Renal cortex interstitium (tissue), 15 donors: ENCODE data around the gene BAZ2A. TPM values are rescaled to one million over a fixed set of nuclear protein-coding genes. Genes with fewer than 3 reads are reported as not detected.
"Not testable (repeated sequence)": the region's sequence is repeated elsewhere in the genome, so short reads cannot be mapped to it uniquely, and the experiment has no call there.

ENCODE experiments used
- DNase-seq, 11 donors: peaks; one replicate each; pipeline ENCODE4 v3.0.0-alpha.2; 2013; ENCODE audit warnings: low read depth in 9 of 11, low spot score in 4 of 11; ENCODE audit errors: extremely low read depth in 1 of 11
- long read RNA-seq, 16 experiments: transcript quantifications; one replicate each; lab custom pipeline, GENCODE V29; 2026
- polyA plus RNA-seq, 3 donors: library from polyadenylated mRNA; unstranded; fragments of 120-200 nt; gene quantifications; one replicate each; pipeline ENCODE4 v1.2.1, GENCODE V29; 2013; ENCODE audit not compliant: insufficient read length in 3 of 3

BAZ2A gene
- 100 to 1,000 TPM in 1 of 3 donors, 10 to 100 TPM in 2; 79.3 to 104 (median 88.5) TPM for polyA plus RNA-seq
- long read RNA-seq, donor 1, partial matches to known transcripts = 6 of 8 reads
- long read RNA-seq, donor 1, other reads (novel, unspliced or antisense) = 0 of 8 reads
- long read RNA-seq, donor 2, partial matches to known transcripts = 16 of 17 reads
- long read RNA-seq, donor 2, other reads (novel, unspliced or antisense) = 0 of 17 reads
- long read RNA-seq, donor 3, partial matches to known transcripts = 12 of 13 reads
- long read RNA-seq, donor 3, other reads (novel, unspliced or antisense) = 0 of 13 reads
- long read RNA-seq, donor 4, partial matches to known transcripts = 13 of 14 reads
- long read RNA-seq, donor 4, other reads (novel, unspliced or antisense) = 0 of 14 reads
- long read RNA-seq, donor 5 = 0 reads
- long read RNA-seq, donor 6, partial matches to known transcripts = 30 of 31 reads
- long read RNA-seq, donor 6, other reads (novel, unspliced or antisense) = 0 of 31 reads
- long read RNA-seq, donor 7, partial matches to known transcripts = 12 of 13 reads
- long read RNA-seq, donor 7, other reads (novel, unspliced or antisense) = 0 of 13 reads
- long read RNA-seq, donor 8, full-length matches to known transcripts = 5 of 153 reads
- long read RNA-seq, donor 8, partial matches to known transcripts = 148 of 153 reads
- long read RNA-seq, donor 8, other reads (novel, unspliced or antisense) = 0 of 153 reads
- long read RNA-seq, donor 9, partial matches to known transcripts = 11 of 13 reads
- long read RNA-seq, donor 9, other reads (novel, unspliced or antisense) = 0 of 13 reads
- long read RNA-seq, donor 10, partial matches to known transcripts = 6 of 8 reads
- long read RNA-seq, donor 10, other reads (novel, unspliced or antisense) = 0 of 8 reads
- long read RNA-seq, donor 11, partial matches to known transcripts = 5 of 5 reads
- long read RNA-seq, donor 11, other reads (novel, unspliced or antisense) = 0 of 5 reads
- long read RNA-seq, donor 12 = 0 reads
- long read RNA-seq, donor 13 = 0 reads
- long read RNA-seq, donor 14 = 0 reads
- long read RNA-seq, donor 15, full-length matches to known transcripts = 1 of 11 reads
- long read RNA-seq, donor 15, partial matches to known transcripts = 10 of 11 reads
- long read RNA-seq, donor 15, other reads (novel, unspliced or antisense) = 0 of 11 reads
- long read RNA-seq, donor 16, partial matches to known transcripts = 37 of 41 reads
- long read RNA-seq, donor 16, other reads (novel, unspliced or antisense) = 0 of 41 reads

GRCh38 chr12:56630180-56630632 is at the start of gene BAZ2A:
Gene BAZ2A (minus strand): TSS chr12:56630326. CDS start chr12:56617530, 12,796 bp downstream.
- DNase-seq = peak in 9 of 11 donors; percentile 74 to 90 (median 86)

DNA sequence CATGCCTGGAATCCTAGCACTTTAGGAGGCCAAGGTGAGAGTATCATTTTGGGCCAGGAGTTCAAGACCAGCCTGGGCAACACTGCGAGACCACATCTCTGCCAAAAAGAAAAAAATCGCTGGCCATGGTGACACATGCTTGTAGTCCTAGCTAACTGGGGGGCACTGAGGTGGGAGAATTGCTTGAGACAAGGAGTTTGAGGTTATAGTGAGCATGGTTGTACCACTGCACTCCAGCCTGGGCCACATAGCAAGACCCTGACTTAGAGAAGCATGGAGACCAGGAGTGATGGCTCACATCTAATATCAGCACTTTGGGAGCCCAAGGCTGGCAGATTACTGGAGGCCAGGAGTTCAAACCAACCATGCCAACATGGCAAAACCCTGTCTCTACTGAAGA is 48.7 kb upstream of the BAZ2A start:
- DNase-seq = no peak

DNA sequence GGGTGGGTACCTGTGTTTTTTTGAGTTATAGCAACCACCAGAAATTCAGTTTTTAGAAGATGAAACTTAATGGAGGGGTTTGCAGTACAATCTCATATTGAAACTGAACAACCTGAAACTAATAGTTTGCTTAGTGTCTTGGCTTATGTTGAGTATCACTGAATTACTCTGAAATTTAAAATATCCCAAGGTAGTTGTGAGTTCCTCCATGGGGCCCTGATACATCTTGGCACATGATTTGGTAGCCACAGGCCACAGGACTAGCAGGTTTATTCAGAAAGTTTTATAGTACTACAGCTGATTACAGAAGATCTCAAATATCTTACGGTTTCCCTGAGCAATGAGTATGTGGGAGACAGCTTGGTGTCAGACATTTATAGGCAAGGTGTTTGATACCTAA is 47.6 kb upstream of the BAZ2A start:
- DNase-seq = no peak

GRCh38 chr12:56676851-56677580 is 46.9 kb upstream of the BAZ2A start:
- no peak for DNase-seq

DNA sequence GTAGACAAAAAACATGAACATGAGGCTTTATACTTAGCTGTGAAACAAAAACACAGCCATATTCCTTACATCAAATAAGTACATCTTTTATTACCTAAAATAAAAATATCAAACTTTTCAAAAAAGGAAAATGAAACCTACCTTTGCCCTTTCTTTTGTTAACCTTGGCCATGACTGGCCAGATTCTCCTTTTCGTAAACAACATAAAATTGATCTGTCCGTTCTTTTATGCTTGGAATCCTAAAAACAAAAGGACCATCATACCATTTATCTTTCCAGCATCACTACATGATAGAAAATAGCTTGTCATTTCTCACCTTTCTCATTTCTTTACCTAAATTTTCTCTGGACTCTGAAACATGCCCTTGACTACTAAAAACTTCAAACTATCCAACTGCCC is 41.5 kb upstream of the BAZ2A start:
- no peak for DNase-seq

DNA sequence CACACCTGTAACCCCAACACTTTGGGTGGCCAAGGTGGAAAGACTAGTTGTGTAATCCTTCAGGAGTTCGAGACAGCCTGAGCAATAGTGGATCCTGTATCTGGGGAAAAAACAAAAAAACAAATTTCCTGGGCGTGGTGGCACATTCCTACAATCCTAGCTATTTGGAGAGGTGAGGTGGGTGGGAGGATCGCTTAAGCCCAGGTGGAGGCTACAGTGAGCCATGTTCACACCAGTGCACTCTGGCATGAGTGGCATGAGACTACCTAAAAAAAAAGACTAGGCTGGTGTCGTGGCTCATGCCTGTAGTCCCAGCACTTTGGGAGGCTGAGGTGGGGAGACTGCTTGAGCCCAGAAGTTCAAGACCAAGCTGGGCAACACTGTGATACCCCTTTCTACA is 40.7 kb upstream of the BAZ2A start:
- no peak for DNase-seq

DNA sequence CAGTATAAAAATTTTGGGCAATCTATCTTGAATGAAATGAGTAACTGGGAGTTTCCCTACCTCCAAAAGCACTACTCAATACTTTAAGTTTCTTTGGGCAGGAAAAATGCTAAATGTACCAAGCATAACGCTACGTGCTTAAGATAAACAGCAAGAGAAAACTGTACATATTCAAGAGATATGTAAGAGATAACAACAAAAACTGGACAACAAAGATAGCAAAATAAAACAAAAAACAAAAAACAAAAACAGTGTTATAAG is 38.0 kb upstream of the BAZ2A start:
- no peak for DNase-seq

DNA sequence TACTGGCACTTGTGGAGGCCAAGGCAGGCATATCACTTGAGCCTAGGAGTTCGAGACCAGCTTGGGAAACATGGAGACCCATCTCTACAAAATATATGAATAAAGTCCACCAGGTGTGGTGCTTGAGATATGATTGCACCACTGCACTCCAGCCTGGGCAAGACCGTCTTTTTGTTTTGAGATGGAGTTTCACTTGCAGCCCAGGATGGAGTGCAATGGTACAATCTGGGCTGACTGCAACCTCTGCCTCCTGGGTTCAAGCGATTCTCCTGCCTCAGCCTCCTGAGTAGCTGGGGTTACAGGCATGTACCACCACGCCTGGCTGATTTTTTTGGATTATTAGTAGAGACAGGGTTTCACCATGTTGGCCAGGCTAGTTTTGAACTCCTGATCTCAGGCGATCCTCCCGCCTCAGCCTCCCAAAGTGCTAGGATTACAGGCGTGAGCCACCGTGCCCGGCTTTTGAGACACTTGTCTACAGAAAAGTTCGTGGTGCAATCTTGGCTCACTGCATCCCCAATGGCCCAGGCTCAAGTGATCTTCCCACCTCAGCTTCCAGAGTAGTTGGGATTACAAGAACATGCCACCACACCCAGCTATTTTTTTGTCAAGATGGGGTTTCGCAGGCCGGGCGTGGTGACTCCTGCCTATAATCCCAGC is 32.0 kb upstream of the BAZ2A start:
- no peak for DNase-seq

- DNase-seq = no peak
These were observed 31.4 kb upstream of the BAZ2A start for GRCh38 chr12:56661560-56661959.

DNA sequence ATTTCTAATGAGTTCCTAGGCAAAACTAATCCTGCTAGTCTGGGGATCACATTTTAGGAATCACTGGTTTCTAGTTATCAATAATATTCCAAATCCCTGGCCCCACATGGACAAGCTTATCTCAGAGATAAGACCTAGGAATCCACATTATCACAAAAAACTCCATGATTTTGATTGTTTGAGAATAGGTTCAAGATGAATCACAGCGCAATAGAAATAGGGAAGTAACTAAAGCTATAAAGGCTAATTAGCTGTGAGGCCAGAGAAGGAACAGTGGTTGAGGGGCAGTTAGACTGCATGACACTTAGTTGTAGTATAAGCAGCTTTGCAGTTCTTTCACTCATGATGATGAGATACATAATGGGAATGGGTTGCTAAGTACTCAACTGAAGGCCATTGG is 28.8 kb upstream of the BAZ2A start:
- DNase-seq = no peak

GRCh38 chr12:56657416-56658379 is 27.6 kb upstream of the BAZ2A start:
- no peak for DNase-seq

DNA sequence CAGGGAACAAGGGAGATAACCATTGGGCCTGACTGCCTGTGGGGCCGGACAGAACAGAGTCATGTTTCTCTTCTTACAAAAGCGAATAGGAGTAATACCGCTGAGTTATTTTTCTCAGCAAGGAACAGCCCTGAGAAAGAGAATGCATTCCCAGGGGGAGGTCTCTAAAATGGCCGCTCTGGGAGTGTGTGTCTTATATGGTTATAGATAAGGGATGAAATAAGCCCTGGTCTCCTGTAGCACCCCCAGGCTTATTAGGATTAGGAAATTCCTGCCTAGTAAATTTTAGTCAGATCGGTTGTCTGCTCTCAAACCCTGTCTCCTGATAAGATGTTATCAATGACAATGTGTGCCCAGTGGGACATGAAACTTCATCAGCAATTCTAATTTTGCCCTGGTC is 23.7 kb upstream of the BAZ2A start:
- DNase-seq = not testable (repeated sequence)

GRCh38 chr12:56648023-56648422 is 17.9 kb upstream of the BAZ2A start:
- DNase-seq = not testable (repeated sequence)

- DNase-seq = peak; percentile 96 to 100 (median 99)
These were observed 15.8 kb upstream of the BAZ2A start, which contains the start of gene ATP5F1B for GRCh38 chr12:56645717-56646446. Gene ATP5F1B (minus strand): TSS chr12:56645984. CDS start chr12:56645963, 21 bp downstream.

DNA sequence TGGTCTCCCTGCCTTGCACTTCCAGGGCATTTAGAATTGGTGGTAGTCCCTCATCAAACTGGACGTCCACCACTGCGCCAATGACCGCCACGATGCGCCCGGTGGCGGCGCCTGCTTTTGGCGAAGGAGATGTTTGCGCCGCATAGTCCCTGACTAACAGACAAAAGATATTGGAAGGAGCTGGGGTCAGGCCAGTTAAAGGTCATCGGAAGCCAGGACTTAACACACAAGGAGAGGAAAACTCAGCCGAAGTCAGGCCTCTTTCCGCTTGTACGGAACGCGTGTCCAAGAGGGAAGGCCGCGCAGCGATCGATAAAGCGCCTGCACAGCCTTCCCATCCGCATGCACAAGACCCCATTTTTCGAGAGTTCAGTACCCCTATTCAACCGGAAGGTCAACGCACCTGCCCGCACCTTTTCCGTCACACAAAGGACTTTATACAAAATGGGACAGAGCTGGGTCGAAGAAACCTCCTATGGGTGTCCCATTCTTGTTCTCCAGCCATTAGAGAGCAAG is 15.1 kb upstream of the BAZ2A start:
- no peak for DNase-seq

GRCh38 chr12:56644654-56645053 is 14.5 kb upstream of the BAZ2A start:
- DNase-seq = no peak
